ENCODE results near the gene DNAI2. TPM values are rescaled to one million over a fixed set of nuclear protein-coding genes. Genes with fewer than 3 reads are reported as not detected.

The DNAI2 gene
- total and polyA plus RNA-seq, 2 donors from 2014 or later, result 0.22 TPM; not detected in 1

DNA sequence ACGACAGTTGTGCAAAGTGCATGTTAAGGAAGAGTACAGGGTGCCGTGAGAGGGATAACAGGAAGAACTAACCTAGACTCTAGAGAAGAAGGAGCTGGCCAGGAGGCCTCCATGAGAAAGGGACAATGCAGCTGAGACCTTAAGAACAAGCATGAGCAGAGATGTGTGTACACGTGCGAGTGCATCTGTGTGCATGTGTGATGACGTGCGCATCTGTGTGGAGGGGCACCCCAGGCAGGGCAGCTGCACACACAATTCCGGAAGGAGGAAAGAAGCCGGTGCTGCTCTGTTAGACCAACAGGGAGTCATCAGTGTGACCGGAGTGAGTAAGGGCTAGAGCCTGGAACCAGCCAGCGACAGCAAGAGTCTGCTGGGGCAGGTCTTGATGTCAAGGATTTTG lies 44.4 kb downstream of the DNAI2 start:
- Histone ChIP-seq H3K9me3 (ENCODE audit: control insufficient read depth in 2 of 3, insufficient read depth in 1 of 3, low read length in 3 of 3) (no peaks in the 10 kb centered on the region), H3K4me1 (ENCODE audit: control insufficient read depth in 2 of 3, insufficient read depth in 2 of 3, low read depth in 1 of 3, low read length in 3 of 3) (no peaks in the 10 kb centered on the region), H3K27ac (ENCODE audit: low read depth in 2 of 2, low read length in 2 of 2) (no peak overlapping the region), H3K4me3 (ENCODE audit: low read length in 3 of 3) (no peak overlapping the region), H3K27me3 (ENCODE audit: control insufficient read depth, insufficient read depth, low read length) (no peaks in the 10 kb centered on the region), H3K36me3 (ENCODE audit: control insufficient read depth in 2 of 3, insufficient read depth in 3 of 3, low read length in 3 of 3) (no peaks in the 10 kb centered on the region), H3K9ac (ENCODE audit: low read length in 3 of 3) (no peak overlapping the region)
- FAIRE-seq (no peak), DNase-seq (no peak)
- no peak for TF ChIP-seq CTCF (IDR thresholded peaks at IDR 0.05; ENCODE audit: borderline replicate concordance, extremely low read depth, insufficient read depth)
- intact Hi-C loops (cut with DNase I), result no loop called here

- no peak for DNase-seq
- TF ChIP-seq CTCF (IDR thresholded peaks at IDR 0.05; ENCODE audit: borderline replicate concordance, extremely low read depth, insufficient read depth), result no peak
Measured at GRCh38 chr17:74324521-74324920, 50.5 kb downstream of the DNAI2 start.

GRCh38 chr17:74325376-74325742 lies 51.3 kb downstream of the DNAI2 start:
- intact Hi-C loops (cut with DNase I), result no loop called here
- DNase-seq (no peak), FAIRE-seq (no peak)
- no peak overlapping the region for H3K9ac ChIP-seq (ENCODE audit: low read length in 3 of 3)
- peak overlapping the region in 1 of 2 donors; percentile 37 for H3K27ac ChIP-seq (ENCODE audit: low read depth in 2 of 2, low read length in 2 of 2)
- no peaks in the 10 kb centered on the region for H3K36me3 ChIP-seq (ENCODE audit: control insufficient read depth in 2 of 3, insufficient read depth in 3 of 3, low read length in 3 of 3)
- TF ChIP-seq CTCF (IDR thresholded peaks at IDR 0.05; ENCODE audit: borderline replicate concordance, extremely low read depth, insufficient read depth), result no peak
- no peaks in the 10 kb centered on the region for H3K27me3 ChIP-seq (ENCODE audit: control insufficient read depth, insufficient read depth, low read length)
- no peaks in the 10 kb centered on the region for H3K9me3 ChIP-seq (ENCODE audit: control insufficient read depth in 2 of 3, insufficient read depth in 1 of 3, low read length in 3 of 3)
- H3K4me3 ChIP-seq (ENCODE audit: low read length in 3 of 3), result no peak overlapping the region
- H3K4me1 ChIP-seq (ENCODE audit: control insufficient read depth in 2 of 3, insufficient read depth in 2 of 3, low read depth in 1 of 3, low read length in 3 of 3), result peaks cover 0 to 3% (median 0%) of the 10 kb centered on the region in 3 donors

More at GRCh38 chr17:74324521-74324920, 50.5 kb downstream of the DNAI2 start:
- Histone ChIP-seq H3K9ac (ENCODE audit: low read length in 3 of 3) (no peak overlapping the region), H3K4me1 (ENCODE audit: control insufficient read depth in 2 of 3, insufficient read depth in 2 of 3, low read depth in 1 of 3, low read length in 3 of 3) (peaks cover 0 to 3% (median 0%) of the 10 kb centered on the region in 3 donors), H3K9me3 (ENCODE audit: control insufficient read depth in 2 of 3, insufficient read depth in 1 of 3, low read length in 3 of 3) (no peaks in the 10 kb centered on the region), H3K4me3 (ENCODE audit: low read length in 3 of 3) (no peak overlapping the region), H3K36me3 (ENCODE audit: control insufficient read depth in 2 of 3, insufficient read depth in 3 of 3, low read length in 3 of 3) (no peaks in the 10 kb centered on the region), H3K27ac (ENCODE audit: low read depth in 2 of 2, low read length in 2 of 2) (no peak overlapping the region), H3K27me3 (ENCODE audit: control insufficient read depth, insufficient read depth, low read length) (no peaks in the 10 kb centered on the region)
- no peak for FAIRE-seq
- intact Hi-C loops (cut with DNase I), result no loop called here

Data from kidney (tissue), 14 donors.